K562 (cell line): ENCODE results near the gene DOLPP1. TPM values are rescaled to one million over a fixed set of nuclear protein-coding genes. Genes with fewer than 3 reads are reported as not detected.

Experiments
- AFF1 ChIP-seq, 2 experiments: fragments of 450-650 bp; IDR thresholded peaks; 2 replicates each; pipeline ENCODE4 v1.6.1; 2018; ENCODE audit warnings: mild to moderate bottlenecking in 2 of 2, low read depth in 1 of 2; ENCODE audit not compliant: partially characterized antibody in 2 of 2
- CBFA2T3 ChIP-seq: fragments of 450-650 bp; IDR thresholded peaks from 2 replicates; pipeline ENCODE4 v1.6.1; 2017
- DEAF1 ChIP-seq: fragments of 450-650 bp; formaldehyde crosslinking; IDR thresholded peaks from 2 replicates; pipeline ENCODE4 v1.4.0; 2020; ENCODE audit warnings: mild to moderate bottlenecking, moderate library complexity
- NELFE ChIP-seq: IDR thresholded peaks from 2 replicates; pipeline ENCODE4 v1.6.1; 2011; ENCODE audit warnings: mild to moderate bottlenecking; ENCODE audit not compliant: insufficient read depth, insufficient read length
- PHF8 ChIP-seq: fragments of 200-600 bp; sonication (generic); IDR thresholded peaks from 2 replicates; pipeline ENCODE4 v1.6.1; 2012; ENCODE audit warnings: mixed run types, mild to moderate bottlenecking, inconsistent platforms, low read length, moderate library complexity, borderline replicate concordance
- POLR2G ChIP-seq: fragments of 200-400 bp; formaldehyde crosslinking; IDR thresholded peaks from 2 replicates; pipeline ENCODE4 v1.6.1; 2017; ENCODE audit warnings: low read depth, mild to moderate bottlenecking, antibody characterized with exemption, low read length, moderate library complexity
- ZNF407 ChIP-seq: fragments of 450-650 bp; IDR thresholded peaks from 2 replicates; pipeline ENCODE4 v1.6.1; 2016; ENCODE audit warnings: low read depth
- polyA plus RNA-seq, 8 experiments: library from polyadenylated mRNA; depleted of rRNA in 4 of 8; stranded (reverse) in 5 of 8; unstranded in 3 of 8; fragments of >200 nt; fragmentation: Nextera tagmentation in 2 of 8; fragmentation: Illumina TruSeq in 1 of 8; extraction: Ambion mirVana in 2 of 8; extraction: Trizol in 1 of 8; gene quantifications; 2 replicates each; pipeline versions ENCODE4 v1.2.1 to v1.2.3, GENCODE V29; 2011 to 2014; ENCODE audit warnings: inconsistent platforms in 1 of 8, missing spikeins in 1 of 8
- total RNA-seq, 7 experiments: library from RNA; depleted of rRNA in 6 of 7; stranded (reverse); fragments of >200 nt in 6 of 7; fragmentation: Illumina TruSeq in 2 of 7; extraction: Trizol in 2 of 7; gene quantifications; 2 replicates each; pipeline versions ENCODE4 v1.2.1 to v1.2.3, GENCODE V29; 2011 to 2021; ENCODE audit warnings: low replicate concordance in 1 of 7
- TF ChIP-seq, protein P1 (sequence below), 2 experiments: fragments of 250-450 bp in 1 of 2; fragments of 450-650 bp in 1 of 2; sonication (Bioruptor Pico) in 1 of 2; IDR thresholded peaks; 2 replicates each; pipeline versions ENCODE4 v1.6.1 to v1.8.0; 2016 to 2021; ENCODE audit warnings: mild to moderate bottlenecking in 2 of 2, moderate library complexity in 2 of 2, missing compliant biosample characterization in 1 of 2, missing genetic modification characterization in 1 of 2

The DOLPP1 gene
- total and polyA plus RNA-seq, 9 of the 15 experiments (the other 6 are each of a cell fraction or from before 2014, with no cell fraction given): 3.0 to 39.8 (median 30.5) TPM

GRCh38 chr9:129110740-129111527 is 30.0 kb downstream of the DOLPP1 start, which contains the start of the genes CRAT and PTPA (continued):
- TF ChIP-seq ZNF407 (no peak), CBFA2T3 (0 out of 2 replicates have a peak, but pooled peaks have one; percentile 21), DEAF1 (peak; percentile 31; the same call in 1 of the 2 replicates), AFF1 (IDR thresholded peaks at IDR 0.05; ENCODE audit: low read depth in 1 of 2, partially characterized antibody in 2 of 2) (peak in 1 of 2 experiments; percentile 88), NELFE (no peak), PHF8 (peak; percentile 58; the same call in 1 of the 2 replicates), POLR2G (peak; percentile 89)
- TF ChIP-seq, protein P1, sequence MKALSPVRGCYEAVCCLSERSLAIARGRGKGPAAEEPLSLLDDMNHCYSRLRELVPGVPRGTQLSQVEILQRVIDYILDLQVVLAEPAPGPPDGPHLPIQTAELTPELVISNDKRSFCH (CRISPR knock-in tag; IDR thresholded peaks at IDR 0.05): no peak
- TF ChIP-seq, protein P1 (tag; IDR thresholded peaks at IDR 0.05): peak; percentile 90
